Stomach (tissue), 9 donors: ENCODE results near the gene CBARP. TPM values are rescaled to one million over a fixed set of nuclear protein-coding genes. Genes with fewer than 3 reads are reported as not detected.

Experiments
- DNase-seq, 2 donors: peaks; one replicate each; pipeline versions ENCODE4 v3.0.0 to v3.0.0-alpha.2; 2013 to 2019
- H3K27ac ChIP-seq, 5 donors: fragments of 200-600 bp in 4 of 5; sonication (generic) in 4 of 5; one replicate each; pipeline ENCODE4 v1.5.1; 2013 to 2019; ENCODE audit warnings: mild to moderate bottlenecking in 1 of 5, moderate library complexity in 1 of 5
- H3K27me3 ChIP-seq, 3 donors: fragments of 200-600 bp; sonication (generic); one replicate each; pipeline ENCODE4 v1.5.1; 2017 to 2019; ENCODE audit warnings: mixed run types in 1 of 3
- H3K36me3 ChIP-seq, 4 donors: fragments of 200-600 bp; sonication (generic); 1 replicate in 3 of 4; 2 replicates in 1 of 4; pipeline ENCODE4 v1.5.1; 2016 to 2019
- H3K4me1 ChIP-seq, 4 donors: fragments of 200-600 bp; sonication (generic); one replicate each; pipeline ENCODE4 v1.5.1; 2016 to 2019
- H3K4me3 ChIP-seq, 4 donors: fragments of 200-600 bp; sonication (generic) in 3 of 4; one replicate each; pipeline ENCODE4 v1.5.1; 2016 to 2019; ENCODE audit warnings: mild to moderate bottlenecking in 1 of 4
- H3K9me3 ChIP-seq, 4 donors: fragments of 200-600 bp; sonication (generic); one replicate each; pipeline ENCODE4 v1.5.1; 2016 to 2019
- CTCF ChIP-seq, 7 experiments: fragments of 450-650 bp in 4 of 7; fragments of 200-600 bp in 3 of 7; sonication (generic) in 3 of 7; IDR thresholded peaks; one replicate each; pipeline ENCODE4 v1.5.1; 2016 to 2019; ENCODE audit warnings: antibody characterized with exemption in 7 of 7, control low read depth in 2 of 7, mild to moderate bottlenecking in 1 of 7
- EP300 ChIP-seq: sonication (generic); formaldehyde crosslinking; IDR thresholded peaks from one replicate; pipeline ENCODE4 v1.6.1; 2017; ENCODE audit warnings: antibody characterized with exemption
- POLR2A ChIP-seq, 4 donors: fragments of 450-650 bp; IDR thresholded peaks; one replicate each; pipeline ENCODE4 v1.6.1; 2016; ENCODE audit warnings: antibody characterized with exemption in 4 of 4, control low read depth in 2 of 4, mild to moderate bottlenecking in 1 of 4, moderate library complexity in 1 of 4
- POLR2AphosphoS5 ChIP-seq, 3 donors: sonication (generic); formaldehyde crosslinking; IDR thresholded peaks; one replicate each; pipeline ENCODE4 v1.6.1; 2016; ENCODE audit warnings: antibody characterized with exemption in 3 of 3
- WGBS, 5 donors: extraction: QIAGEN DNeasy Blood & Tissue Kit in 3 of 5; methylation state at CpG; one replicate each; pipeline versions ENCODE4 v1.1.5 to v1.1.7; 2013 to 2018; 5-methylcytosine and 5-hydroxymethylcytosine counted together
- intact Hi-C: fragments of 100-400 bp; cut with DNase I; formaldehyde crosslinking; loops from one replicate; pipeline ENCODE4 v1.15.1; 2023; ENCODE audit warnings: low total_unique reads
- polyA plus RNA-seq, 3 donors: library from polyadenylated mRNA; stranded (reverse); fragments of 200-250 nt; gene quantifications; one replicate each; pipeline ENCODE4 v1.2.3, GENCODE V29; 2013
- total RNA-seq, 5 donors: library from RNA; depleted of rRNA; stranded (reverse); fragments of >200 nt; gene quantifications; one replicate each; pipeline versions ENCODE4 v1.1.0 to v1.2.3, GENCODE V29; 2014 to 2016
- donor health status: healthy with polysubstance abuse.
- donor health status: Bipolar disorder and iron deficiency.
- donor health status: healthy.

The CBARP gene
- total and polyA plus RNA-seq, 8 donors: 0.19 to 8.9 (median 0.78) TPM; not detected in 4

GRCh38 chr19:1235625-1236538 lies 1.9 kb downstream of the CBARP start:
- no peaks in the 10 kb centered on the region for H3K9me3 ChIP-seq
- H3K36me3 ChIP-seq: peaks cover 0 to 6% (median 0%) of the 10 kb centered on the region in 4 donors
- TF ChIP-seq CTCF (IDR thresholded peaks at IDR 0.05): no peak
- TF ChIP-seq POLR2AphosphoS5 (IDR thresholded peaks at IDR 0.05): no peak
- TF ChIP-seq POLR2A (IDR thresholded peaks at IDR 0.05): no peak
- no peak for TF ChIP-seq EP300
- peaks cover 49 to 82% (median 77%) of the 10 kb centered on the region in 4 donors for H3K4me1 ChIP-seq
- WGBS, 5 donors: 58 to 78% (median 69%) methylated on average over 16 to 39 of the region's 39 CpGs
- H3K4me3 ChIP-seq: peak overlapping the region in 1 of 4 donors; percentile 66
- DNase-seq: peak in 1 of 2 donors; percentile 43
- peaks cover 0 to 33% (median 11%) of the 10 kb centered on the region in 3 donors for H3K27me3 ChIP-seq
- intact Hi-C loops: no loop called here
- H3K27ac ChIP-seq: no peak overlapping the region

- intact Hi-C loops: no loop called here
- H3K27me3 ChIP-seq: peaks cover 0 to 33% (median 11%) of the 10 kb centered on the region in 3 donors
- H3K27ac ChIP-seq: no peak overlapping the region
- H3K36me3 ChIP-seq: peaks cover 0 to 6% (median 0%) of the 10 kb centered on the region in 4 donors
- peaks cover 49 to 80% (median 74%) of the 10 kb centered on the region in 4 donors for H3K4me1 ChIP-seq
- H3K9me3 ChIP-seq: no peaks in the 10 kb centered on the region
- WGBS, 5 donors: 89 to 94% (median 94%) methylated on average over 30 to 43 of the region's 43 CpGs
- no peak overlapping the region for H3K4me3 ChIP-seq
- DNase-seq: no peak
- TF ChIP-seq CTCF (IDR thresholded peaks at IDR 0.05): no peak
- no peak for TF ChIP-seq POLR2AphosphoS5 (IDR thresholded peaks at IDR 0.05)
- TF ChIP-seq POLR2A (IDR thresholded peaks at IDR 0.05): no peak
- no peak for TF ChIP-seq EP300
Measured at GRCh38 chr19:1234955-1235380, 2.8 kb downstream of the CBARP start.

GRCh38 chr19:1234051-1234954 lies 3.5 kb downstream of the CBARP start:
- Histone ChIP-seq H3K9me3 (no peaks in the 10 kb centered on the region), H3K36me3 (peaks cover 0 to 6% (median 0%) of the 10 kb centered on the region in 4 donors), H3K27me3 (peaks cover 0 to 33% (median 11%) of the 10 kb centered on the region in 3 donors), H3K4me3 (no peak overlapping the region), H3K27ac (no peak overlapping the region), H3K4me1 (peaks cover 49 to 74% (median 68%) of the 10 kb centered on the region in 4 donors)
- 82 to 90% (median 86%) methylated on average over 27 to 45 of the region's 45 CpGs for WGBS, 5 donors
- no peak for DNase-seq
- TF ChIP-seq CTCF (IDR thresholded peaks at IDR 0.05) (no peak), EP300 (no peak), POLR2A (IDR thresholded peaks at IDR 0.05) (no peak)
- intact Hi-C loops: no loop called here

- no peaks in the 10 kb centered on the region for H3K9me3 ChIP-seq
- DNase-seq: peak; percentile 55 to 76
- intact Hi-C loops: no loop called here
- TF ChIP-seq EP300: no peak
- TF ChIP-seq CTCF (IDR thresholded peaks at IDR 0.05): no peak
- TF ChIP-seq POLR2AphosphoS5 (IDR thresholded peaks at IDR 0.05): no peak
- no peak for TF ChIP-seq POLR2A (IDR thresholded peaks at IDR 0.05)
- peaks cover 47 to 65% (median 58%) of the 10 kb centered on the region in 4 donors for H3K4me1 ChIP-seq
- 37 to 80% (median 59%) methylated on average over 17 to 24 of the region's 24 CpGs for WGBS, 5 donors
- H3K4me3 ChIP-seq: no peak overlapping the region
- H3K36me3 ChIP-seq: peaks cover 0 to 9% (median 3%) of the 10 kb centered on the region in 4 donors
- peaks cover 0 to 27% (median 11%) of the 10 kb centered on the region in 3 donors for H3K27me3 ChIP-seq
- H3K27ac ChIP-seq: peak overlapping the region; percentile 16 to 74 (median 59)
Measured at GRCh38 chr19:1233115-1233667, 4.6 kb downstream of the CBARP start.
